HG03469 (cell line): ENCODE measurements around the gene PDE6C.

Source experiments
- ATAC-seq: cut with Tn5 transposase; IDR thresholded peaks from one replicate; pipeline ENCODE4 v1.9.1; 2021; ENCODE audit warnings: mild to moderate bottlenecking, moderate library complexity, moderate number of reproducible peaks; ENCODE audit not compliant: unreplicated experiment

PDE6C gene

DNA sequence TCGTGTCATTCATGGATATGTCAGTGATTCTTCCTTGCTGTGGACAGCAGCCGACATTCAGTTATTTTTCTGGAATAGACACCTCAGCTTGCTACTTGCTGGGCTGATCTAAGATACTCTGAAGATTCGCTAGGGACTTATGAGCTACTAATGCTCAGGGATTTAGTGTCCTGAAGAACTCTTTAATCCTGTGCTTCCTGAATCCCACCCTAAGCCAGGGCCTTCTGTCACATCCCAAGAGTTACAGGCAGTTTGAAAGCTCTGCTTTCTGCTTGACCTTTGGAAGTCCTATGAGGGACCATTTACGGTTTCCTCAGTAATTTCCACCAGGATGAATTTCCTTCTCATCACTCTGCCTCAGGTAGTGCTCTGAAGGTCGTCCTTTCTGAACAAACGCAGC lies at the start of gene PDE6C:
PDE6C (plus strand) TSS at position 227 of the 400 bp plus-strand sequence. CDS start 189 bp downstream, outside the sequence.
- ATAC-seq: no peak

DNA sequence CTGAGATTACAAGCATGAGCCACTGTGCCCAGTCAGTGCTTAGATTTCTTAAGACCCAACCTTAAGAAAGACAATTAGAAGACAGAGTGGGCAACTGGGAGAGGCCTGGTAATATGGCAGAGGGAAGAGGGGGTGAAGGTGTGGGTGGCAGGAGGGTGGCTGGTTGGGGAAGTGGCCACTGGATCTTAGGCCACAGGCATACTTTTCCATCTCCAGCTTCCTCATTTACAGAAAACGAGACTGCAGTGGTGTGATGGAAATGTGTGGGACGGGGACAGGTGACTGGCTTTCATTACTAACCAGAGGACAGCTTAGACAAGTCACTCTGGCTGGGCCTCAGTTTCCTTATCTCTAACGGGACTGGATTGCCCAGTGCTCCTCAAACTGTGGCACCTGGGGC lies 46.9 kb upstream of the PDE6C start:
- no peak for ATAC-seq

DNA sequence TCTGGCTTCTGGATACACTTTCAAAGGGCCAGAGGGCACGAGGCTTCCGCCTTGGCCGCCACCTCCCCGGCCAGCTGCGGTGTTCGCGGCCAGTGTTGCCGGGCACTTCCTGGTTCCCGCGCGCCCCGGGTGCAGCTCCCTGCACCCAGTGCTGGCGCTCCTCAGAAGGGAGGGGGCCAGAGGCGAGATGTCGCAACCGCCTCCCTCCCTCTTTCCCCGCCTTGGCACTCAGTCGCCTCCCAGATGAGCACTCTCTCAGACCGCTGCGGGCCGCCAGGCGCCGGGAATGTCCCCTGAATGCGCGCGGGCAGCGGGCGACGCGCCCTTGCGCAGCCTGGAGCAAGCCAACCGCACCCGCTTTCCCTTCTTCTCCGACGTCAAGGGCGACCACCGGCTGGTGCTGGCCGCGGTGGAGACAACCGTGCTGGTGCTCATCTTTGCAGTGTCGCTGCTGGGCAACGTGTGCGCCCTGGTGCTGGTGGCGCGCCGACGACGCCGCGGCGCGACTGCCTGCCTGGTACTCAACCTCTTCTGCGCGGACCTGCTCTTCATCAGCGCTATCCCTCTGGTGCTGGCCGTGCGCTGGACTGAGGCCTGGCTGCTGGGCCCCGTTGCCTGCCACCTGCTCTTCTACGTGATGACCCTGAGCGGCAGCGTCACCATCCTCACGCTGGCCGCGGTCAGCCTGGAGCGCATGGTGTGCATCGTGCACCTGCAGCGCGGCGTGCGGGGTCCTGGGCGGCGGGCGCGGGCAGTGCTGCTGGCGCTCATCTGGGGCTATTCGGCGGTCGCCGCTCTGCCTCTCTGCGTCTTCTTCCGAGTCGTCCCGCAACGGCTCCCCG lies 45.7 kb upstream of the PDE6C start, which contains the start of gene FFAR4:
FFAR4 (plus strand) TSS at position 231 of the 842 bp plus-strand sequence; CDS start at position 287, 56 bp downstream.
- no peak for ATAC-seq

DNA sequence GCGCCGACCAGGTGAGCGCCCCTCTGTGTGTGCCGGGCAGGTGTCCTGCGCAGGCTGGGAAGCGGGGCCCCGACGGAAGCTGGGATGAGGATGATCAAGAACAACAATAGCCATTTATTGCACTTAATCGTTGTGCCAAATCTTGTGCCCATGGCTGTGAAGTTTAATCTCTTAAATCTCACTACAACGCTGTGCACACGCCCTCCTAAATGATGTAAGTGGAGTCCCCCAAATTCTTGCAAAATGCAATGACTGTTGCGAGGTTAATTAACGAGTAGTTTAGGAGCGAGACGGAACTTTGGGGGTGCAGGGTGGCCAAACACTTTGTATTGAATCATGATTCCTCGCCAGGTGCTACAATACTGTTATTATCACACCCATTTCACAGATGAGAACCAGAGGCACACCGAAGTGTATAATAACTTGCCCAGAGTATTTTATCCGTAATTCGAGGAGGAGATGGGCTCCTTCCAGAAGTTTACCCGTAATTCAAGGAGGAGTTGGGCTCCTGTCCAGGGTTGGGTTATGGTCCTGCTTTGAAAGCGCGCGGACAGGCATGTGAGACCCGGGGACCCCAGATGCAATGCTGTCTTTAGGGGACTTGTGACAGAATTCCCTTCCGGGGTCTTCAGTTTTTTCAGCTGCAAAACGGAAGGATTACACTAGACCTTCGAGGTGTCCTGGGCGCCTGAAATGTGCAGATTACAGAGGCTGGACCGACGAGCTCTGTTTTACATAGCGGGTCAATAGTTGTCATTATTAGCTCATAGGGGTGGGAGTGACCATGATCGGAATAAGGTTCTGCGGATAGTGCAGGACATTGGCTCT lies 44.8 kb upstream of the PDE6C start:
- ATAC-seq: no peak

DNA sequence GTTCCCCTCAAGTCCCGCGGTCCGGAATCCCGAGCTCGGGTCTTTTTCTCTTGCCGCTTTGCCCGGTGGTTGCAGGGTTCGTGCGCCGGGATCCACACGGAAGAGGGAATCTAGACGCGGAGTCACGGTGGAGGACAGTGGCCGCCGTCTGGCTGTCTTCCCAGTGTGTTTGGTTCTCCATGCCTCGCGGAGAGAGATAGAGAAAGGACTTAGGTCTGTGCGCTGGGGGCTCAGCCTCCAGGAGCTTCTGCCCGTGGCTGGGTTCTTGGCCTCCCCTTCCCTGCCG lies 44.3 kb upstream of the PDE6C start:
- no peak for ATAC-seq

DNA sequence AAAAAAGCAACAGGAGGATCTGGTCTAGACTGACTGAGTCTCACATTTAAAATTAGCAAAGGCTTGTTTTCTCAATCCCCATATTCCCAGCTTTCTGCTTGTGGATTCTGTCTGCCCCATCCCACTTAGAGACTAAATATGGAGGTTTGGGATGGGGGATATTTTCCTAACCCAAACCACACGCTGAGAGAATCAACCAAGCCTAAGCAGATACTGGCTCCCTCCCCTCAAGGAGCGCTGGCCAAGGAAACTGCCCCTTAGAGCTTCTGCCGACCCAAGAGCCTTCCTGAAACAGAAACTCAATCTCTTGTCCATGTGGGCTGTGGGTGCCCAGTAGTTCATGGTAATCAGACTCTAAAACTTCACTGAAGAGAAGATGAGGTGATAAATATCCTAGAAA lies 42.0 kb upstream of the PDE6C start:
- ATAC-seq: no peak

DNA sequence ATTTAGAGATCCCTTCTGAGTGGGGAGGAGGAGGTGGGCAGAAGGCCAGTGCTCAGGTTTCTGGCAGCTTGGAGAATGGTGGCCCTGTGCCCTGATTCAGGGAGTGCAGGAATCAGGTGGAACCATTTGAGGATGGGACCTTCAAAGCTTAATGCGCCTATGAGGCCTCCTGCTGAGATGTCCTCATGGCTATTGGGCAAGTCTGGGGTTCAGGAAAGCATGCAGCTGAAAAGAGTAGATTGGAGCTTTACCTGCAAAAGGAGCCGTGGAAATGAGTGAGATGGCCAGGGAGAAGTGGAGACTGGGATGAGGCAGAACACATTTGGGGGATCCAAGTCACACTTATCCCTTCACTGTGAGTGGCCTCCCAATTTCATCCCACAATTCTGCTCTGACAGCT lies 39.7 kb upstream of the PDE6C start:
- no peak for ATAC-seq

DNA sequence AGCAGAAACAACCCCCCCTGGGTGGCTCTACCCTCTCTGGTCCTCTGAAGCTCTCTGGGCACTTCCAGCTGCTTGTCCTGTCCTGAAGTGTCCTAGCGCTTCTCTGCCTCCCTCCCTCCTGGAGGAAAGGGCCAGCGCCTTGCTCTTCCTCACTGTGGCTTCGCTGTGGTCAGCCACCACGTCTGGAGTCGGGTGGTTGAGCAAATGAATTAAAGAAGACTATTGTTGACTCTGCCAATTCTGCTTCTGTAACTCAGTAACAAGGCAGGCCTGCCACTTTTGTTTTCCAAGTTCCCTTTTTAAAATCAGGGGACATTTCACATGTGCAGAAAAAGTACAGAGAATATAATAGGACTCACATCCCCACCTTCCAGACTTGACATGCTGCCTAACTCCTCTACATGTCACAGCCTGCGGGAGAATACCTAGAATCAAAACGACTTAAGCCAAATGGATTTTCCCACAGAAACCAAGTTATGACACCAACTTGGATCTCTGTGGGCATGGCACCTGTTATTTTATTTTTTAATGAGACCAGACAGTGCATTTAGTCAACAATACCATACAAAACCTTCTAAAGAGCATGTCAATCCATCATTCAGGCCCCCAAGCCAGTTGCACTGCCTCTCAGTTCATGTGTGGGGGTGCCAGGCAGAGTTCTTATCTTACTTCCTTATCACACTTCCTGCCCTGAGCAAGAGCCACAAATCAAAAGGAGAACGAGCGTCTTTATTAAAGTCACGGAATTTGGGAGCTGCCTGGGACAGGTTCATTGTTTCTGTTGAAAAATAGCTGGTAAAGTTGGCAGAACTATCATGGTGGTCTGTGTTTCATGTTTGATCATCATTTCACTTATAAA lies 39.1 kb upstream of the PDE6C start:
- ATAC-seq: no peak

DNA sequence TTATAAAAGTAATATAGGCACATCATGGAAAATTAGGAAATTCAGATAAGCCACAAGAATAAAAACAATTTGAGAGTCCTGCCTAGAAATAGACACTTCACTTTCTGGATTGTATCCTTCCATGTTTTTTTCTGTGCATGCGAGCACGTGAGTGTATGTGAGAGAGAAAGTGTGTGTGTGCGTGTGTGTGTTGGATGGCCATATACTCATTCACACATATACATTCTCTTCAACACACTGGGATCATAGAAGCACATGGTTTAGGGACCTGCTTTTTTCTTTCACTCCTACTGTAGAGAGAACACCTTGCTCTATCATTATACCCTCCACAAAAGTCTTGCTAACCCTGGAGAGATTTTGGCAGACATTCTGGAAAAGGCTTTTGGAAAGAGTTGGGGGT lies 38.4 kb upstream of the PDE6C start:
- no peak for ATAC-seq

DNA sequence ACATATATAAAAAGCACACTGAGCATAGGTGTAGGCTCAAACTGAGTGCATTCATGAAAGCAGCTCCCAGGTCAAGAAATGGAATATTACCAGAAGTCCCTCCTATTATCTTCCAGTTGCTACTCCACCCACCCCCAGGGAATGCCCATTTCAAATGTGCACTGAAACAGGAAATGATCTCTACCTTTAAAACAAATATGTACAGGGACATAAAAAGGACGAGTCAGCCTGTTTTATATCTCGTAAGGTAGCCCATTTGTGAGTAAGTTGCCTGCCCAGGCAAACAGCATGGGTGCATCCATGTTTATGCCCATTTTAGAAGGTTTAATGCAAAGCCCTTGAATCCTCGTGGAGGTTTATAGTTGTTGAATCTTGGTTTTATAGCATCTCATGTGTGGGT lies 35.4 kb upstream of the PDE6C start:
- no peak for ATAC-seq

DNA sequence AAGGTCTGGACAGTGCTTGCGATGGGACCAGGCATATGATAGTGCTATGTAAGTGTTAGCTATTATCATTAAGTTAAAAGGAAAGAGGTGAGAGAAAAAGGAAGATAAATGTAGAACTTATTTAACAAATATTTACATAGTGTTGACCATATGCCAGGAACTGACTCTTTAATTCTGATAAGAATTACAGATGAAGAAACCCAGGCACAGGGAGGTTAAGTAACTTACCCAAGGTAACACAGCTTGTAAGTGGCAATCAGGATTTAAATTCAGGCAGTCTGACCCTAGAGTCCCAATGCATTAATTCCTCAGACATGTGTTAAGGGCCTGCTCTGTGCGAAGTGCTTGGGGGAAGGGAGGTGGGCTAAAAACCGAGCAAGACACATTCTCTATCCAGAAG lies 34.8 kb upstream of the PDE6C start:
- ATAC-seq: no peak

DNA sequence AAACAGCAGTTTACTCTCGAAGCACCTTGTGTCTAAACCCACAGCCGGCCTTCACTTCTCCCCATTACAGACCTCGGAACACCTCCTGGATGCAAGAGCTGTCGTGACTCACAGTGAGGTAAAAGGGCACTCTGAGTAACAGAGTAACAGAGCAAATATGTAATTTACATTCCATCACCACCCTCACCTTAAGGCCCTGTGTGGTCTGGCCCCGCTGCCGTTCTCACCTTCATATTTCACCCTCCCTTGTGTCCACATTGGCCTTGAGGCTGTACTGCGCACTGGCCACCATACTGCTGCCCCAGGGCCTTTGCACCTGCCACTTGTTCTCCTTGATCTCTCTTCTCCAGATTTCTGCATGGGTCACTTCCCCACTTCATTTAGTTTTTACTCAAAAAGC lies 33.2 kb upstream of the PDE6C start:
- ATAC-seq: no peak

DNA sequence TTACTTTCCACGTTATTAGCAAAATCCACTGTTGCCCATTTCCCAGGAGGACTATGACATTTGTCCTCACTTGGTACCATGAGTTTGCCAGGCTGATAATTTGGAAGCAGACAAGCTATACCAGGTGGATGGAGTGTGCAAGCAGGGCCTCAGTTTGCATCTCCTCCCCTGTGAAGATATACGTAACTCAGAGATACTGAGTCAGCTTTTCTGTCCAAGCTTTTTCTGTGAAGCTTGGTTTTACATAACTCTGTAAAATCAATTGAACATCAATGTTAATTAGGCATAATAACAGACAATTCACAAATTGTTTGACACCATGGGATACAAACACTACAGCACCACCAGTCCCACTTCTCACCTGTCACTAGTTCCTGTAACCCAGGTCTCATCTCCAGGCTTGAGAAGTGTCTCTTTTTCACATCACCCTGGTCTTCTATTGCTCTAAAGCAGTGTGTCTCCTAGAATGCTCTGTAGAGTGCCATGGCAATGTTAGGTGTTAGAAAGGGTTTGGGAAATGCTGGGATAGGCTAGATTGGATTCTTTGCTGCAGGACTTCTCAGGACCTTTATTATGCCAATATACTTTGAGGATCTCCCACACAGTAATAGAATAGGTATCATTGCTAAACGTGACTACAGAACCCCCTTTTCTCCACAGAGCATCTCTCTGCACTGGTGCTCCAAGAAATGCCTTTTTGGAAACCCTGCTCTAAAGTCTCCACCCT lies 32.2 kb upstream of the PDE6C start:
- no peak for ATAC-seq

DNA sequence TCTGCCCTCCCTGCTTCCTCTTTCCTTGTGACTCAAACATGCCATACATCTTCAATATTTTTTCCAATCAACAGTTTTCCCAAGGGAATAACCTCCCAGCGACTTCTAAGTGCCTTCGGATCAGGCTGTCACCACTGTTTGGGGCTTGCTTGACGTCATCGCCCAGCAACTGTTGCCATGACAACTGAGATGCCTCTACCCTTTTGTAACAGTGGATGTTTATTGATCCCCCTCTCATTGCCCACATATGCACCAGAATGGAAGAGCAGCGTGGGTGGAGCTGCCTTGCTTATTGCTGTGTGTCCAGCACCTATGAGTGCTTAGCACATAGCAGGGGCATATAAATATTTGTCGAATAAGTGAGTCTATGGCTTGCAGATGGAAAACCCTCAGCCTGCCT lies 31.5 kb upstream of the PDE6C start:
- no peak for ATAC-seq

DNA sequence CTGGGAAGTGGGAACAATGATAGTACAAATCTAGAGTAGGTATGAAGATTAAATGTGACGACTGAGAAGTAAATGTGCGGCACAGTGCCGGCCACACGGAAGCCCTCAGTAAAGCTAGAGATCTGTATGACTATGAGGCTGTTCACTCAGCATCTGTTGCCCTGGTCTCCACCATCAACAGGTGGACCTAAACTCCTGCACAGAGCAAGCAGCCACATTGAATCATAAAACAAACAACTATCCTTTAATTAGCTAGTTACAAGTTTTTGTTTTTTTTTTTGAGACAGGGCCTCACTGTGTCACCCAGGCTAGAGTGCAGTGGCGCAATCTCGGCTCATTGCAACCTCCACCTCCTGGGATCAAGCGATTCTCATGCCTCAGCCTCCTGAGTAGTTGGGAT lies 27.9 kb upstream of the PDE6C start:
- no peak for ATAC-seq

DNA sequence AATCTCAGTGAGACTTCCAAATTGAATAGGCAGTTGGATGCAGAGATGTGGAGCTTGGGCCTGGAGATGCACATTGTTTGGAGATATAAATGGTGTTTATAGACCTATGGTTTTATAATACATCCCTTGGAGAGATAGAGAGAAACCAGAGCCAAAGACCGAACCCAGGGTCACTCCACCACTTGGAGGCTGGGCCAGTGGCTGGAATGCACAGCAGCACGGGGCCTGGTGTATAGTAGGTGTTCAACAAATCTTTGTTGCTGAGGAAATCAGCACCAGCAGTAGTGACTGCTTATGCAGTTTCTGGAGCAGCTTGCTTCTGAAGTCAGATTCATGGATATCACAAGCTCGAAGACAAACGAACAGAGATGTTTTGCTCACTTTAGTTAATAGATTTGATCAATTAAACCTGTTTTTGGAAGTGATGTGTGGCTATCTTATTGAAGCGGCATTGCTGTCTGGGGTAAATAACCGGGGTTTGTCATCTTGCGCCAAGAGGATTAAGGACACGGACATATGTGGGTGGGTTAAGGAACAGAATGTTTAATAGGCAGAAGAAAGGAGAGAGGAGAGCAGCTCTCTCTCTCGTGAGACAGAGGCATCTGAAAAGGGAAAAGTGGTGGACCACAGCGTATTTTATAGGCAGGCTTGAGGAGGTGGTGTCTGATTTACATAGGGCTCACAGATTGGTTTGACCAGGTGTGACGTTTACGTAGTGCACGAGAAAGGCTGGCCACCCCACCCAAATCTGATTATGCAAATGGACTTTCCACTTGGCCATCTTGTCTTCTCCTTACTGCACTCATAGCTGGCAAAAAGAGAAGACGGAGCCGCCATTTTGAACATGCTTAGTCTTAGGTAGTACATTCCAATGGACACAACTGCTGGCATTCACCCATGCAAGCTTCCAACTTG lies 22.4 kb upstream of the PDE6C start:
- no peak for ATAC-seq

DNA sequence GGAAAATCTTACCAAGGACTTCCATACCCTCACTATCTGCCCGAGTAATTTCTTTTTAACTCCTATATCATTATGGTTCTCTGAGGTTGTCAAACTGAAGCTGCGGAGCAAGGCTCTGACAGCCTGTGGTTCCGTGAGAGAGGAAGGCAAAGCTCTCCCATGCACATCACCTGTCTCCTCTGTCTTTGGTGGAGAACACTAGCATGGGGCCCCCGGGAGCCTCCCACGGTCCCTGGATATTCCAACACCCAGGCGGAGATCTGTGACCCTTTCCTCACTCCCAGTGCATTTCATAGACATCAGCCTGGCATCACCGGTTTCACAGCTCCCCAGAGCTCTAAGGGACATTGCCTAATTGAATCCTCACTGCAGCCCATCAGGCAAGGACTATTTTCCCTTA lies 21.7 kb upstream of the PDE6C start:
- ATAC-seq: no peak

DNA sequence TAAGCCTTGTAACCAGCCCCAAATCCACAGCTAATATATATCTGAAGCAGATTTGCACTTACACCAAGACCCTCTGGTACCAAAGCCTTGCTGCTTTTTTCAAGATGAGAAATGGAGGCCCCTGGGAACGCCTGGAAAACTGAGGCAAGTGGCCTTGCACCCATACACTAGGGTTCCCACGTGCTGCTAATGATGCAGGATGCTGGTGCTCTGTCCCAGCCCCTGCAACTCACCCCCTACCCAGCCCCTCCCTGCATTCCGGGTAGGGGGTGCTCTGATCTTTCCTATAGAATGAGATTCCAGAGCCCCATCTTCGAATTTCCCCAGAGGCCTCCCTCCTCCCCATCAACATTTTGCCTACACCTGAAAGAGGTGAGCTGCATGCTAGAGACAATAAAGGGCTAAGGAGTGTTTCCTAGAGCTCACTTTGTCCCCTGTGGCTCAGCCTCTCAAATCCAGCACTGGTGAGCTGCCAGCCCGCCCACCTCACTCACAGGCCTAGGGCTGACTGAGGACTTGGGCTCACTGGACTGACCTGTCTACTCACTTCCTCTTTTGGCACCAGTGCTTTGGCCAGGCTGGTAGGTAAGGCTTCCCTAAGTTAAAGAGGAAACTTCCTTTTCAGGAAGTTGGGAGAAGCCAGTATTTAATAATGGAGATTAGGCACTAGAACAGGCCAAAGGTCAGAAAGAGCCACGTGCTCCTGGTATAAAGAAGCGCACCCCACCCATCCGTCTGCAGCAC lies 21.1 kb upstream of the PDE6C start:
- no peak for ATAC-seq

DNA sequence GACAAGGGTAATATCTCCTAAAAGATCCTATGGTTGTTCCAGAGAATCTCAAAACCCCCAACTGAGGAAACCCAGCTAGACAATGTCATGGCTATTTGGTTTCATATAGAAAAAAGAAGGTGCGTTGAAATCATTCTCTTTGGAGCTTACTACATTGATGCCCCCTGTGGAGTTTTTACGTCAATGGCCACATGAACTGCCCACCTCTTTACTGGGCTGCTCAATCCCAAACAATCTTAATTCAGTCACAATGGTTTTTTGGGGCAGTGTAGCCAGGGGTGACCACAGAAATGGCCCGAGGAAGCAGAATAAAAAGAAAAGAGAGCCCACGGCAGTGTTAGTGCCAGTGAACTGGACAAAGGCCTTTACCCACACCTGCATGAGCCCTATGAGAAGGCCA lies 19.1 kb upstream of the PDE6C start:
- no peak for ATAC-seq
